Measurements from ENCODE around the gene TNFAIP8. TPM values are rescaled to one million over a fixed set of nuclear protein-coding genes. Genes with fewer than 3 reads are reported as not detected.
"Not testable (repeated sequence)": the region's sequence is repeated elsewhere in the genome, so short reads cannot be mapped to it uniquely, and the experiment has no call there.

TNFAIP8 gene
- total RNA-seq, 8 experiments from 2014 or later: 0.71 to 14.4 (median 1.4) TPM

- H3K4me1 ChIP-seq (replicated peaks in 1 of 2): no peaks in the 10 kb centered on the region
- H3K27ac ChIP-seq: no peak overlapping the region
- H3K4me3 ChIP-seq: no peak overlapping the region
- WGBS, 10 experiments: 44 to 96% (median 88%) methylated on average over 2 to 5 of the region's 5 CpGs; no CpG with 5 or more reads in 1 of the 10 experiments
- in situ Hi-C loops (cut with MboI; ENCODE audit: low pct_unique_long_range_greater_than_20kb in 2 of 9, low sequenced_read_pairs in 9 of 9, unreplicated experiment in 9 of 9): loop anchor here in 8 of 9 experiments (25.0 kb wide), 3 partner anchors 381 to 431 kb away; partner anchors contain the start of gene DTWD2 (in 5 of the 8)
- ATAC-seq (replicated peaks in 6 of 8): peak in 3 of 8 experiments; percentile 63 to 80 (median 79)
Measured at GRCh38 chr5:119417891-119418605, 62.2 kb downstream of the TNFAIP8 start.

GRCh38 chr5:119418606-119419100, 62.8 kb downstream of the TNFAIP8 start:
- in situ Hi-C loops (cut with MboI; ENCODE audit: low pct_unique_long_range_greater_than_20kb in 2 of 9, low sequenced_read_pairs in 9 of 9, unreplicated experiment in 9 of 9): loop anchor here in 8 of 9 experiments (25.0 kb wide), 3 partner anchors 381 to 431 kb away; partner anchors contain the start of gene DTWD2 (in 5 of the 8)
- H3K27ac ChIP-seq: no peak overlapping the region
- WGBS, 10 experiments: 10 to 100% (median 89%) methylated on average over 1 to 2 of the region's 2 CpGs; no CpG with 5 or more reads in 3 of the 10 experiments
- H3K4me1 ChIP-seq (replicated peaks in 1 of 2): no peaks in the 10 kb centered on the region
- ATAC-seq (replicated peaks in 6 of 8): peak in 2 of 8 experiments; percentile 32 to 74
- no peak overlapping the region for H3K4me3 ChIP-seq

- Histone ChIP-seq H3K4me1 (replicated peaks in 1 of 2) (no peaks in the 10 kb centered on the region), H3K4me3 (no peak overlapping the region), H3K27ac (no peak overlapping the region)
- WGBS, 10 experiments: 17 to 90% (median 60%) methylated on average over 1 to 3 of the region's 3 CpGs; no CpG with 5 or more reads in 4 of the 10 experiments
- no peak for ATAC-seq (replicated peaks in 6 of 8)
- in situ Hi-C loops (cut with MboI; ENCODE audit: low pct_unique_long_range_greater_than_20kb in 2 of 9, low sequenced_read_pairs in 9 of 9, unreplicated experiment in 9 of 9): loop anchor here in 8 of 9 experiments (25.0 kb wide), 3 partner anchors 383 to 433 kb away; partner anchors contain the start of gene DTWD2 (in 5 of the 8)
Measured at GRCh38 chr5:119420169-119420568, 64.3 kb downstream of the TNFAIP8 start.

DNA sequence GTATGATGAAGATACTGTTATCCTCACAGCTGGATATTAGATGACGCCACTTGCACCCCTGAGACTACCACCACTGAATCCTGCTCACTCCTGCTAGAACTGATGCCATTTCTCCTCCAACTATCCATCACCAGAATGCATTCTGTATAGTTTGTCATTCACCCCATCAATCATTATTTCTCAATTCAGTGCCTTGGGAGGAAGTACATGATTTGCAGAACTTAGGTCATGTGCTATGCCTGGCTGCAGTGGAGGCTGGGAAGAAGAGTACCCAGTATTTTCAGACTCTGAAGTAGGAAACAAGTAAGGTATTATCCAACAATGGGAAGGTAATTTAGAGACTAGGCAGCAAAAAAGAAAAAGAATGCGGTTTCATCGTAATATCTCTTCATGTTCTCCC, 70.2 kb downstream of the TNFAIP8 start:
- H3K4me1 ChIP-seq (replicated peaks in 1 of 2): no peaks in the 10 kb centered on the region
- no peak for ATAC-seq (replicated peaks in 6 of 8)
- no peak overlapping the region for H3K27ac ChIP-seq
- H3K4me3 ChIP-seq: no peak overlapping the region
- in situ Hi-C loops (cut with MboI; ENCODE audit: low pct_unique_long_range_greater_than_20kb in 2 of 9, low sequenced_read_pairs in 9 of 9, unreplicated experiment in 9 of 9): no loop called here
- WGBS, 10 experiments: 84 to 100% (median 97%) methylated on average over 2 to 3 of the region's 3 CpGs; no CpG with 5 or more reads in 2 of the 10 experiments

DNA sequence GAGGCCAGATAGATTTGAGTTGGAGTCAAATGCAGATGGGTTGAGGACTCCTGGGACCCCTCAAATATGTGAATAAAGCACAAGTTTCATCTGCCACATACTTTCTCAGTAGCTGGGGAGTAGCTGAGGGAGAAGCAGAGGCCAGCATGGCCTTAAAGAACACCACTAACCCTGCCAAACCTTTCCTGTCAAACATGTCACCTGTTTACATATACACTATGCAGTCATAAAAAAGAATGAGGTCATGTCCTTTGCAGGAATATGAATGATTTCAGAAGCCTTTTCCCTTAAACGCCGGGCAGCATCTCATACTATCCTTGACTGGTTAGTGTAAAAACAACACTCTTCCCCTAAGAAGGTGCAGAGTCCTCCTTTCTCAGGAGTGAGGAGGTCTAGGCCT, 71.2 kb downstream of the TNFAIP8 start:
- peak in 1 of 8 experiments; percentile 18 for ATAC-seq (replicated peaks in 6 of 8)
- no peak overlapping the region for H3K27ac ChIP-seq

GRCh38 chr5:119427596-119427995, 71.8 kb downstream of the TNFAIP8 start:
- H3K27ac ChIP-seq; in situ Hi-C loops (cut with MboI; ENCODE audit: low pct_unique_long_range_greater_than_20kb in 2 of 9, low sequenced_read_pairs in 9 of 9, unreplicated experiment in 9 of 9); ATAC-seq (replicated peaks in 6 of 8); H3K4me3 ChIP-seq; H3K4me1 ChIP-seq (replicated peaks in 1 of 2): not testable (repeated sequence)
- 0 to 100% (median 40%) methylated on average over 1 to 4 of the region's 4 CpGs; no CpG with 5 or more reads in 2 of the 10 experiments for WGBS, 10 experiments

More for the DNA sequence above, 71.2 kb downstream of the TNFAIP8 start:
- Histone ChIP-seq H3K4me3 (no peak overlapping the region), H3K4me1 (replicated peaks in 1 of 2) (no peaks in the 10 kb centered on the region)
- WGBS, 10 experiments: 60 to 100% (median 86%) methylated on average over 1 to 2 of the region's 2 CpGs; no CpG with 5 or more reads in 5 of the 10 experiments
- in situ Hi-C loops (cut with MboI; ENCODE audit: low pct_unique_long_range_greater_than_20kb in 2 of 9, low sequenced_read_pairs in 9 of 9, unreplicated experiment in 9 of 9): no loop called here

DNA sequence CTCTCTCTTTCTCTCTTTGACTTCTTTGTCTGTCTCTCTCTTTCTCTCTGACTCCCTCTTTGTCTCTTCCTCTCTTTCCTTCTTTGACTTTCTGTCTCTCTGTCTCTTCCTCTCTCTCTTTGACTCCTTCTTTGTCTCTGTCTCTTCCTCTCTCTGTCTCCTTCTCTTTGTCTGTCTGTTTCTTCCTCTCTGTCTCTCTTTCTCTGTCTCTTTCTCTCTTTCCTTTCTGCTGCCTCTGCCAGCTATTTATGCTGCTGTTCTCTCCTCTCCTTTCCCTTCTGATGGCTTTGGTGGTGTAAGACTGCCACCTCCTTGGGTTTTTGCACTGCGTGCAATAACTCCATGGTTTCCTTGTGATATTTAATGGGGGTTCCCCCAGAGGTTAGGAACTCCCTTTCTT, 72.3 kb downstream of the TNFAIP8 start:
- H3K4me1 ChIP-seq (replicated peaks in 1 of 2); H3K4me3 ChIP-seq; H3K27ac ChIP-seq; ATAC-seq (replicated peaks in 6 of 8); in situ Hi-C loops (cut with MboI; ENCODE audit: low pct_unique_long_range_greater_than_20kb in 2 of 9, low sequenced_read_pairs in 9 of 9, unreplicated experiment in 9 of 9): not testable (repeated sequence)
- 0 to 100% (median 38%) methylated on average over 1 of the region's 1 CpG; no CpG with 5 or more reads in 5 of the 10 experiments for WGBS, 10 experiments

DNA sequence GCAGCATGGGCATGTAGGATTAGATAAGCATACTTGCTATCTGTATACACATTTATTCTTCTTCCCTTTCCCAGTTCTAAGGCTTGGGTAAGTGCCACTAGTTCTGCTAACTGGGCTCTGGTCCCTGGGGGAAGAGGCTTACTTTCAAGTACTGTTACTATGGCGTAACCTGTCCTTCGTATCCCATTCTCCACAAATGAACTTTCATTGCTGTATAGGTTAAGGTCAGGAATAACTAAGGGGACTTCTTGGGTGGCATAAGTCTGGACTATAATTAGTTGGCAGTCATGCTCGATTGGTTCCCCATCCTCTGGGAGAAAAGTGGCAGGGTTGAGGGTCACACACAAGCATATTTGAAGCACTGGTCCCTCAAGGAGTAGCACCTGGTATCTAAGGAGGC, 72.8 kb downstream of the TNFAIP8 start:
- 45 to 80% methylated on average over 1 to 3 of the region's 3 CpGs; no CpG with 5 or more reads in 8 of the 10 experiments for WGBS, 10 experiments
- H3K4me3 ChIP-seq; H3K4me1 ChIP-seq (replicated peaks in 1 of 2); H3K27ac ChIP-seq; in situ Hi-C loops (cut with MboI; ENCODE audit: low pct_unique_long_range_greater_than_20kb in 2 of 9, low sequenced_read_pairs in 9 of 9, unreplicated experiment in 9 of 9); ATAC-seq (replicated peaks in 6 of 8): not testable (repeated sequence)

GRCh38 chr5:119432674-119433237, 76.9 kb downstream of the TNFAIP8 start:
- in situ Hi-C loops (cut with MboI; ENCODE audit: low pct_unique_long_range_greater_than_20kb in 2 of 9, low sequenced_read_pairs in 9 of 9, unreplicated experiment in 9 of 9); ATAC-seq (replicated peaks in 6 of 8): not testable (repeated sequence)
- WGBS, 10 experiments: 60 to 100% (median 83%) methylated on average over 1 to 9 of the region's 10 CpGs; no CpG with 5 or more reads in 3 of the 10 experiments

GRCh38 chr5:119435436-119436132, 79.8 kb downstream of the TNFAIP8 start:
- in situ Hi-C loops (cut with MboI; ENCODE audit: low pct_unique_long_range_greater_than_20kb in 2 of 9, low sequenced_read_pairs in 9 of 9, unreplicated experiment in 9 of 9): no loop called here
- Histone ChIP-seq H3K4me1 (replicated peaks in 1 of 2) (no peaks in the 10 kb centered on the region), H3K4me3 (no peak overlapping the region), H3K27ac (no peak overlapping the region)
- peak in 3 of 8 experiments; percentile 47 to 76 (median 68) for ATAC-seq (replicated peaks in 6 of 8)
- 19 to 100% (median 70%) methylated on average over 1 to 6 of the region's 8 CpGs; no CpG with 5 or more reads in 2 of the 10 experiments for WGBS, 10 experiments

More at GRCh38 chr5:119432674-119433237, 76.9 kb downstream of the TNFAIP8 start:
- H3K27ac ChIP-seq; H3K4me1 ChIP-seq (replicated peaks in 1 of 2); H3K4me3 ChIP-seq: not testable (repeated sequence)

DNA sequence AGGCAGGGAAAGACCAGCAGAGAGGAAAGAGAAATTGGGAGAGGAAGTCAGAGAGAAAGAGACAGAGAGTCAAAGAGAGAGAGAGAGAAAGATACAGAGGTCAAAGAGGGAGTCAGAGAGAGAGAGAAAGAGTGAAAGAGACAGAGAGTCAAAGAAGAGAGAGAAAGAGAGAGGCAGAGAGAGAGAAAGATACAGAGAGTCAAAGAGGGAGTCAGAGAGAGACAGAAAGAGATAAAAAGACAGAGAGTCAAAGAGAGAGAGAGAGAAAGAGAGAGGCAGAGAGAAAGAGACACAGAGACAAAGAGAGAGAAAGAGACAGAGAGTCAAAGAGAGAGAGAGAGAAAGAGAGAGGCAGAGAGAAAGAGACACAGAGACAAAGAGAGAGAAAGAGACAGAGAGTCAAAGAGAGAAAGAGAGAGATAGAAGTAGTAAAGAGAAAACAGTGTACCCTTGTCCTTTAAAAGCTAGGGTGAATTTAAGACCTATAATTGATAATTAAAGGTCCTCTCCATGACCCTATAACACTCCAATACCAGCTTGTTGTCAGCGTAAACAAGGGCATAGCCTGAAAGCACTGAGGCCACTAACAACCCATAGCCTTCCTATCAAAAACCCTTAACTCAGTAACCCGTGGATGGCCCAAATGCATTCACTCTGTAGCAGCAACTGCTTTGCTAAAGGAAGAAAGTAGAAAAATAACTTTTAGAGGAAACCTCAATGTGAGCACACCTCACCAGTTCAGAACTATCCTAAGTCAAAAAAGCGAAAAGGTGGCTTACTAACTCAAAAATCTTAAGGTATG, 82.2 kb downstream of the TNFAIP8 start:
- in situ Hi-C loops (cut with MboI; ENCODE audit: low pct_unique_long_range_greater_than_20kb in 2 of 9, low sequenced_read_pairs in 9 of 9, unreplicated experiment in 9 of 9); H3K4me1 ChIP-seq (replicated peaks in 1 of 2); ATAC-seq (replicated peaks in 6 of 8); H3K4me3 ChIP-seq; H3K27ac ChIP-seq: not testable (repeated sequence)
- 13 to 100% (median 70%) methylated on average over 1 to 3 of the region's 3 CpGs for WGBS, 10 experiments

- H3K4me3 ChIP-seq; ATAC-seq (replicated peaks in 6 of 8); H3K27ac ChIP-seq; in situ Hi-C loops (cut with MboI; ENCODE audit: low pct_unique_long_range_greater_than_20kb in 2 of 9, low sequenced_read_pairs in 9 of 9, unreplicated experiment in 9 of 9); H3K4me1 ChIP-seq (replicated peaks in 1 of 2): not testable (repeated sequence)
- 0 to 33% (median 0%) methylated on average over 1 of the region's 1 CpG; no CpG with 5 or more reads in 4 of the 10 experiments for WGBS, 10 experiments
Measured at GRCh38 chr5:119438587-119438917, 82.7 kb downstream of the TNFAIP8 start.

Measured in motor neuron (in vitro differentiated cells).